K562 (cell line): Measurements from ENCODE around the gene NDST1. TPM values are rescaled to one million over a fixed set of nuclear protein-coding genes. Genes with fewer than 3 reads are reported as not detected.

Source experiments
- ATAC-seq: fragments of 200-7000 bp; cut with Tn5 transposase; 3 replicates; pipeline ENCODE4 v1.9.1; 2020; ENCODE audit warnings: moderate library complexity
- BruUV-seq: library from RNA; stranded (reverse); fragments of 400-500 nt; replicated peaks from 2 replicates; lab custom pipeline; 2021; lab: Mats Ljungman, UMichigan
- CTCF ChIA-PET: fragments of 300-600 bp; formaldehyde crosslinking; extraction: SDS; loops from one replicate; lab custom pipeline; 2021; ENCODE audit warnings: low intra/inter-chr PET ratio; lab: Yijun Ruan, JAX
- POLR2A ChIA-PET: fragments of 300-600, 350-650 bp; sonication (Branson Sonifier 250); formaldehyde crosslinking; extraction: SDS; loops from one replicate; lab custom pipeline; 2021; ENCODE audit warnings: antibody characterized with exemption, inconsistent platforms; lab: Yijun Ruan, JAX
- DNase-seq, 4 experiments: peaks; one replicate each; pipeline versions ENCODE4 v3.0.0 to v3.0.0-alpha.2; 2011 to 2018; ENCODE audit warnings: low spot score in 3 of 4, mixed read lengths in 3 of 4; ENCODE audit errors: extremely low read depth in 1 of 4
- FAIRE-seq: peaks from 2 replicates; lab custom pipeline; 2011; peaks lifted over from hg19 to GRCh38; lab: Jason Lieb, UNC
- H2AFZ ChIP-seq: 2 replicates; pipeline ENCODE4 v1.6.0; 2011; ENCODE audit warnings: low read depth, low read length, control low read depth, inconsistent platforms
- H3K27ac ChIP-seq: fragments of 200-600 bp; 3 replicates; pipeline ENCODE4 v1.8.0; 2011; ENCODE audit warnings: low read depth, mild to moderate bottlenecking, control low read depth, inconsistent platforms, low read length, moderate library complexity, mixed read lengths; ENCODE audit errors: extremely low read depth
- H3K27me3 ChIP-seq, 2 experiments: fragments of 300-600 bp in 1 of 2; 2 replicates in 1 of 2; 3 replicates in 1 of 2; pipeline versions ENCODE4 v1.6.0 to v1.8.0; 2011; ENCODE audit warnings: inconsistent platforms in 2 of 2, low read length in 2 of 2, mild to moderate bottlenecking in 1 of 2, mixed read lengths in 1 of 2, moderate library complexity in 1 of 2; ENCODE audit not compliant: control insufficient read depth in 2 of 2, insufficient read depth in 2 of 2
- H3K36me3 ChIP-seq: fragments of 300-600 bp; 3 replicates; pipeline ENCODE4 v1.8.0; 2011; ENCODE audit warnings: mild to moderate bottlenecking, low read length, inconsistent platforms; ENCODE audit not compliant: control insufficient read depth, insufficient read depth
- H3K4me1 ChIP-seq, 2 experiments: fragments of 200-600 bp in 1 of 2; replicated peaks in 1 of 2; 2 replicates in 1 of 2; 3 replicates in 1 of 2; pipeline versions ENCODE4 v1.5.1 to v1.8.0; 2011; ENCODE audit warnings: inconsistent platforms in 2 of 2, low read length in 2 of 2, mild to moderate bottlenecking in 1 of 2, mixed read lengths in 1 of 2, moderate library complexity in 1 of 2; ENCODE audit not compliant: control insufficient read depth in 2 of 2, insufficient read depth in 2 of 2
- H3K4me2 ChIP-seq: 2 replicates; pipeline ENCODE4 v1.6.1; 2011; ENCODE audit warnings: low read length, control low read depth, inconsistent platforms, mixed read lengths; ENCODE audit not compliant: insufficient read depth
- H3K4me3 ChIP-seq: fragments of 200-600 bp; sonication (generic), shearing (Covaris generic); 2 replicates; pipeline ENCODE4 v1.5.1; 2016; ENCODE audit warnings: control low read depth, inconsistent platforms
- H3K79me2 ChIP-seq: fragments of 200-600 bp; 3 replicates; pipeline ENCODE4 v1.8.0; 2011; ENCODE audit warnings: low read length, inconsistent platforms; ENCODE audit not compliant: control insufficient read depth, insufficient read depth
- H3K9ac ChIP-seq, 2 experiments: 2 replicates each; pipeline versions ENCODE4 v1.6.0 to v1.6.1; 2011; ENCODE audit warnings: low read depth in 2 of 2, low read length in 2 of 2, control low read depth in 1 of 2, inconsistent platforms in 1 of 2, mild to moderate bottlenecking in 1 of 2, mixed read lengths in 1 of 2; ENCODE audit not compliant: insufficient read depth in 1 of 2
- H3K9me1 ChIP-seq: one replicate; pipeline ENCODE4 v1.6.0; 2011; ENCODE audit warnings: inconsistent platforms, mild to moderate bottlenecking, low read length, moderate library complexity; ENCODE audit not compliant: control insufficient read depth, insufficient read depth
- H3K9me3 ChIP-seq: replicated peaks from 2 replicates; pipeline ENCODE4 v1.5.1; 2011; ENCODE audit warnings: low read depth, low read length, inconsistent platforms; ENCODE audit not compliant: control insufficient read depth, insufficient read depth
- H4K20me1 ChIP-seq: replicated peaks from 2 replicates; pipeline ENCODE4 v1.6.1; 2011; ENCODE audit warnings: low read length, inconsistent platforms, mixed read lengths; ENCODE audit not compliant: control insufficient read depth, insufficient read depth
- MAFK ChIP-seq: IDR thresholded peaks from 2 replicates; pipeline ENCODE4 v1.6.1; 2011; ENCODE audit warnings: low read length, improper control_type of control experiment
- MYNN ChIP-seq, 2 experiments: sonication (generic); formaldehyde crosslinking in 1 of 2; IDR thresholded peaks; 2 replicates each; pipeline versions ENCODE4 v1.5.0 to v1.6.1; 2016 to 2020; ENCODE audit warnings: antibody characterized with exemption in 1 of 2, missing genetic modification reagents in 1 of 2
- NCOR1 ChIP-seq: fragments of 450-650 bp; IDR thresholded peaks from 2 replicates; pipeline ENCODE4 v1.6.1; 2016; ENCODE audit warnings: mild to moderate bottlenecking, moderate library complexity
- RBM25 ChIP-seq: fragments of 200-400 bp; formaldehyde crosslinking; IDR thresholded peaks from 2 replicates; pipeline ENCODE4 v1.6.1; 2018; ENCODE audit warnings: low read length, low read depth, moderate library complexity; ENCODE audit not compliant: severe bottlenecking
- SPI1 ChIP-seq: IDR thresholded peaks from 2 replicates; pipeline ENCODE4 v1.6.1; 2011; ENCODE audit warnings: low read depth, low read length, control low read depth, borderline replicate concordance
- STAT5A ChIP-seq: IDR thresholded peaks from 2 replicates; pipeline ENCODE4 v1.6.1; 2012; ENCODE audit warnings: low read length, inconsistent platforms, borderline replicate concordance
- TARDBP ChIP-seq: fragments of 450-650 bp; IDR thresholded peaks from 2 replicates; pipeline ENCODE4 v1.6.1; 2016
- ZBTB5 ChIP-seq: fragments of 450-650 bp; IDR thresholded peaks from 2 replicates; pipeline ENCODE4 v1.6.1; 2017; ENCODE audit warnings: antibody characterized with exemption
- ZFP36 ChIP-seq: fragments of 150-350 bp; IDR thresholded peaks from 2 replicates; pipeline ENCODE4 v1.6.1; 2018; ENCODE audit warnings: low read length, low read depth; ENCODE audit not compliant: partially characterized antibody
- ZKSCAN3 ChIP-seq: fragments of 250-450 bp; sonication (Bioruptor Pico); IDR thresholded peaks from 2 replicates; pipeline ENCODE4 v1.4.0; 2020
- ZNF124 ChIP-seq: sonication (generic); formaldehyde crosslinking; IDR thresholded peaks from 2 replicates; pipeline ENCODE4 v1.8.1; 2022; ENCODE audit warnings: missing genetic modification reagents
- WGBS: fragments of 100-300 bp; shearing (Covaris generic); methylation state at CpG from one replicate; pipeline ENCODE4 v1.1.6; 2016; ENCODE audit warnings: low coverage, mixed read lengths; ENCODE audit not compliant: insufficient coverage; ENCODE audit errors: missing lambda C conversion rate; 5-methylcytosine and 5-hydroxymethylcytosine counted together
- in situ Hi-C: fragments of 300-500 bp; cut with MboI; formaldehyde crosslinking; loops from 4 replicates; pipeline ENCODE4 v1.15.0; 2018; ENCODE audit warnings: inconsistent platforms, mixed read lengths
- intact Hi-C: fragments of 100-400 bp; cut with micrococcal nuclease; formaldehyde crosslinking; loops from 2 replicates; pipeline ENCODE4 v1.14.2; 2022
- polyA plus RNA-seq, 8 experiments: library from polyadenylated mRNA; depleted of rRNA in 4 of 8; stranded (reverse) in 5 of 8; unstranded in 3 of 8; fragments of >200 nt; fragmentation: Nextera tagmentation in 2 of 8; fragmentation: Illumina TruSeq in 1 of 8; extraction: Ambion mirVana in 2 of 8; extraction: Trizol in 1 of 8; gene quantifications; 2 replicates each; pipeline versions ENCODE4 v1.2.1 to v1.2.3, GENCODE V29; 2011 to 2014; ENCODE audit warnings: inconsistent platforms in 1 of 8, missing spikeins in 1 of 8
- total RNA-seq, 7 experiments: library from RNA; depleted of rRNA in 6 of 7; stranded (reverse); fragments of >200 nt in 6 of 7; fragmentation: Illumina TruSeq in 2 of 7; extraction: Trizol in 2 of 7; gene quantifications; 2 replicates each; pipeline versions ENCODE4 v1.2.1 to v1.2.3, GENCODE V29; 2011 to 2021; ENCODE audit warnings: low replicate concordance in 1 of 7
- TF ChIP-seq, protein P1 (sequence below): fragments of 250-450 bp; sonication (Bioruptor Pico); IDR thresholded peaks from 2 replicates; pipeline ENCODE4 v1.8.0; 2022; ENCODE audit warnings: inconsistent platforms, mild to moderate bottlenecking, moderate library complexity, borderline replicate concordance
- TF ChIP-seq, protein P2 (sequence below): fragments of 250-450 bp; sonication (Bioruptor Pico); IDR thresholded peaks from 2 replicates; pipeline ENCODE4 v1.9.0; 2021; ENCODE audit warnings: mild to moderate bottlenecking

The NDST1 gene
- total and polyA plus RNA-seq, 9 of the 15 experiments (the other 6 are each of a cell fraction or from before 2014, with no cell fraction given): 0.38 to 47.9 (median 9.9) TPM

DNA sequence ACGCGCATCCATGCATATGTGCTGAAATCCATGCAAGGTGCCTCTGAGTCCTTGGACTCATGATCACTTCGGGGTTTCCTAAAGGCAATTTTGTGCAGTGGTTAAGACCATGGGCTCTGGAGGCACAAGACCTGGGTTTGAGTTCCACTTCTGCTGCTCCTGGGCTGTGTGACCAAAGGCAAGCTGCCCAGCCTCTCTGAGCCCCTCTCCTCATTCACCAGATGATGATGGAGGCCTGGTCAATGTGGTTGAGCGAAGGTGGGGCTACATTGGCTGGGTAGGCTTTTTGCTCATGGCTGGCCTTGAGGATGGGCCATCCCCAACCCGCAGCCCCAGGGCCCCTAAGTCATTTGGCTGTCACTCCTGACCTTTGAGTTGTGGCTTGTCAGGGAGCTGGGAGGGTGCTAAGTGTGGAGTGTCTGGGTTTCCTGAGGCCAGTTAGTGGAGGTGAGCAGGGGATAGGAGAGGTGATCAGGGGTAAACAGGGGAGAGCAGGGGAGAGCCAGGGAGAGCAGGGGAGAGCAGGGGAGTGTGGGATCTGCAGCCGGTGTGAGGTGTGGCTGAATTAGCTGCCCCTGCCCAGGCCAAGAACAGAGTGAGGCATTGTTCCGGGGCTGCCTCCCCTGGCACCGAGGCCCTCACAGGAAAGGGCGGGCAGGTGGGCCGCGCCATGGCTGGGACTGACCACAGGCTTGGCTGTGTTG, 68.0 kb downstream of the NDST1 start:
- BruUV-seq: no TSS peak
- Histone ChIP-seq H3K27ac (no peak overlapping the region), H3K4me2 (no peak overlapping the region), H3K9me1 (no peaks in the 10 kb centered on the region), H3K27me3 (peaks cover 7 to 48% of the 10 kb centered on the region in 2 experiments; a peak in 3 of 5 replicates), H3K36me3 (no peaks in the 10 kb centered on the region), H3K4me3 (no peak overlapping the region), H3K4me1 (peaks cover 5 to 27% of the 10 kb centered on the region in 2 experiments; a peak in 4 of 5 replicates), H3K9me3 (no peaks in the 10 kb centered on the region), H4K20me1 (no peaks in the 10 kb centered on the region; the same call in 1 of the 2 replicates), H3K9ac (no peak overlapping the region), H2AFZ (no peak overlapping the region), H3K79me2 (no peaks in the 10 kb centered on the region)
- ChIA-PET CTCF (no interaction called here), POLR2A (interaction anchor here (0.7 to 1.0 kb wide), 4 partner anchors 10 to 118 kb away, joined by 3 to 5 read pairs (median 3); no protein-coding TSS in a partner anchor)
- in situ Hi-C loops (no loop called here), intact Hi-C loops (no loop called here)
- TF ChIP-seq ZFP36 (peak; percentile 51), RBM25 (peak; percentile 25), SPI1 (no peak), ZNF124 (CRISPR knock-in tag) (no peak), NCOR1 (no peak)
- ATAC-seq (no peak), FAIRE-seq (no peak), DNase-seq (no peak)
- 20% methylated on average over 11 of the region's 11 CpGs for WGBS

DNA sequence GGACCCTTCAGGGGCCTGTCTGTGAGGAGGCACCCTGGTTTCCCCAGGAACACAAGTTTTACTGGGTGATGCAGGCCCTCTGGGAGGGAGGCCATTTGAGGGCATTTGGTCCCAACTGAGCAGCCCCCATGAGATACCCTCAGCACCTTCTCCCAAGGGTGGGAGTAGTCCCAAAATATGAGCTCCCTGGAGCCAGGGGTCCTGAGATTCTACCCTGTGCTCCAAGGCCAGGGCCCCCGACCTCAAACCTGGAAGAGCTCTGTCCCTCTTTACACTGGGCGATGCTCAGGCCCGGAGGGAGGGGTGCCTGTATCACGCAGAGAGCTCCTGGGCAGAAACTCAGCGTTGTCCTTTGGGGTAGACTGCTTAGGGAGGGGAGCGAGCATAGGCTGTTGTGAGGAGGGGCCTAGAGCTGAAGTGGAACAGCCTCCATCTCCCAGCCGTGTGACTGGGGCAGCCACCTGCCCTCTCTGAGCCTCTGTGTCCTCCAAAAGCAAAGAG, 68.6 kb downstream of the NDST1 start:
- BruUV-seq: no TSS peak
- peaks cover 5 to 27% of the 10 kb centered on the region in 2 experiments; a peak in 4 of 5 replicates for H3K4me1 ChIP-seq
- no peak overlapping the region for H2AFZ ChIP-seq
- H3K4me3 ChIP-seq: no peak overlapping the region
- no peaks in the 10 kb centered on the region for H3K9me1 ChIP-seq
- no peak for FAIRE-seq
- intact Hi-C loops: no loop called here
- H3K36me3 ChIP-seq: no peaks in the 10 kb centered on the region
- ChIA-PET POLR2A (interaction anchor here (0.7 to 1.3 kb wide), 5 partner anchors 11 to 1841 kb away, joined by 3 read pairs; no protein-coding TSS in a partner anchor), CTCF (no interaction called here)
- no peak for DNase-seq
- no peak overlapping the region for H3K4me2 ChIP-seq
- H3K79me2 ChIP-seq: no peaks in the 10 kb centered on the region
- H3K9me3 ChIP-seq: no peaks in the 10 kb centered on the region
- WGBS: 18% methylated on average over 7 of the region's 7 CpGs
- peaks cover 7 to 50% of the 10 kb centered on the region in 2 experiments; a peak in 3 of 5 replicates for H3K27me3 ChIP-seq
- no peak overlapping the region for H3K27ac ChIP-seq
- in situ Hi-C loops: no loop called here
- no peak for ATAC-seq
- H3K9ac ChIP-seq: no peak overlapping the region
- H4K20me1 ChIP-seq: no peaks in the 10 kb centered on the region; the same call in 1 of the 2 replicates
- TF ChIP-seq, protein P1, sequence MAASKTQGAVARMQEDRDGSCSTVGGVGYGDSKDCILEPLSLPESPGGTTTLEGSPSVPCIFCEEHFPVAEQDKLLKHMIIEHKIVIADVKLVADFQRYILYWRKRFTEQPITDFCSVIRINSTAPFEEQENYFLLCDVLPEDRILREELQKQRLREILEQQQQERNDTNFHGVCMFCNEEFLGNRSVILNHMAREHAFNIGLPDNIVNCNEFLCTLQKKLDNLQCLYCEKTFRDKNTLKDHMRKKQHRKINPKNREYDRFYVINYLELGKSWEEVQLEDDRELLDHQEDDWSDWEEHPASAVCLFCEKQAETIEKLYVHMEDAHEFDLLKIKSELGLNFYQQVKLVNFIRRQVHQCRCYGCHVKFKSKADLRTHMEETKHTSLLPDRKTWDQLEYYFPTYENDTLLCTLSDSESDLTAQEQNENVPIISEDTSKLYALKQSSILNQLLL (CRISPR knock-in tag): no peak
- TF ChIP-seq, protein P2, sequence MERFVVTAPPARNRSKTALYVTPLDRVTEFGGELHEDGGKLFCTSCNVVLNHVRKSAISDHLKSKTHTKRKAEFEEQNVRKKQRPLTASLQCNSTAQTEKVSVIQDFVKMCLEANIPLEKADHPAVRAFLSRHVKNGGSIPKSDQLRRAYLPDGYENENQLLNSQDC (CRISPR knock-in tag): no peak
- no peak for TF ChIP-seq ZBTB5
- no peak for TF ChIP-seq ZKSCAN3
- no peak for TF ChIP-seq TARDBP
- TF ChIP-seq MAFK: no peak
- TF ChIP-seq STAT5A: no peak
- TF ChIP-seq MYNN (IDR thresholded peaks at IDR 0.05): no peak
- no peak for TF ChIP-seq MYNN (CRISPR knock-in tag; IDR thresholded peaks at IDR 0.05)
